ENCODE data around the gene RNASE4. TPM values are rescaled to one million over a fixed set of nuclear protein-coding genes. Genes with fewer than 3 reads are reported as not detected.

RNASE4 gene
- polyA plus RNA-seq, 1 of the 3 experiments (the other 2 are of a cell fraction): 11.6 TPM

- TF ChIP-seq MXI1 (IDR thresholded peaks at IDR 0.05; ENCODE audit: low read depth, low read length) (no peak), NFIC (IDR thresholded peaks at IDR 0.05; ENCODE audit: borderline replicate concordance) (no peak), TCF12 (IDR thresholded peaks at IDR 0.05) (no peak), MEF2A (IDR thresholded peaks at IDR 0.05; ENCODE audit: borderline replicate concordance, low read depth) (no peak)
Measured at GRCh38 chr14:20692116-20692751, 7.9 kb downstream of the RNASE4 start (continued).

- Histone ChIP-seq H3K27me3 (ENCODE audit: insufficient read depth) (no peaks in the 10 kb centered on the region; the same call in 1 of the 2 replicates), H2AFZ (ENCODE audit: low read depth) (no peak overlapping the region), H3K9me3 (no peaks in the 10 kb centered on the region), H3K36me3 (replicated peaks in 1 of 2; ENCODE audit: control insufficient read depth in 1 of 2, insufficient read depth in 2 of 2, low read length in 1 of 2) (peaks cover 0 to 6% of the 10 kb centered on the region in 2 experiments), H3K27ac (ENCODE audit: low read depth in 2 of 2, low read length in 1 of 2) (no peak overlapping the region), H3F3A (replicated peaks; ENCODE audit: insufficient read depth) (peaks cover 3% of the 10 kb centered on the region), H3K4me3 (ENCODE audit: low read depth in 2 of 2, low read length in 1 of 2) (no peak overlapping the region), H3K79me2 (ENCODE audit: insufficient read depth) (no peaks in the 10 kb centered on the region), H4K20me1 (ENCODE audit: insufficient read depth) (no peaks in the 10 kb centered on the region), H3K9me2 (no peaks in the 10 kb centered on the region), H3K4me1 (ENCODE audit: control insufficient read depth in 1 of 2, insufficient read depth in 2 of 2, low read depth in 1 of 2, low read length in 1 of 2) (no peaks in the 10 kb centered on the region), H3K4me2 (no peak overlapping the region), H3K9ac (no peak overlapping the region)
- POLR2A ChIA-PET: no interaction called here
- CTCF ChIA-PET: interaction anchor here (0.6 to 2.6 kb wide), 8 partner anchors 11 to 370 kb away, joined by 3 to 15 read pairs (median 4); no protein-coding TSS in a partner anchor
- TF ChIP-seq RFX5 (IDR thresholded peaks at IDR 0.05; ENCODE audit: low read length): no peak
- no peak for TF ChIP-seq USF1 (IDR thresholded peaks at IDR 0.05; ENCODE audit: borderline replicate concordance, low read depth)
- TF ChIP-seq JUND (IDR thresholded peaks at IDR 0.05): no peak
- no peak for TF ChIP-seq FOSL2 (IDR thresholded peaks at IDR 0.05; ENCODE audit: borderline replicate concordance, low read depth)
- no peak for TF ChIP-seq POLR2AphosphoS5 (IDR thresholded peaks at IDR 0.05; ENCODE audit: low read depth, low read length)
- TF ChIP-seq NRF1 (IDR thresholded peaks at IDR 0.05; ENCODE audit: low read depth, low read length): no peak
- no peak for TF ChIP-seq SIN3A (IDR thresholded peaks at IDR 0.05; ENCODE audit: borderline replicate concordance, low read depth, low read length)
- no peak for TF ChIP-seq RAD21 (IDR thresholded peaks at IDR 0.05; ENCODE audit: low read length)
- no peak for TF ChIP-seq IRF3 (IDR thresholded peaks at IDR 0.05; ENCODE audit: low read depth, low read length)
- WGBS (ENCODE audit: low lambda C conversion rate): 53% methylated on average over 5 of the region's 5 CpGs
- no peak for DNase-seq
Measured at GRCh38 chr14:20696764-20697163, 12.4 kb downstream of the RNASE4 start.

- no peaks in the 10 kb centered on the region; the same call in 1 of the 2 replicates for H3K27me3 ChIP-seq (ENCODE audit: insufficient read depth)
- no peak overlapping the region; a peak in 1 of 4 replicates for H3K4me3 ChIP-seq (ENCODE audit: low read depth in 2 of 2, low read length in 1 of 2)
- whole genome bisulfite sequencing (ENCODE audit: low lambda C conversion rate): 18% methylated on average over 6 of the region's 6 CpGs
- peak overlapping the region; percentile 52; the same call in 1 of the 2 replicates for H2AFZ ChIP-seq (ENCODE audit: low read depth)
- no peak overlapping the region for H3K27ac ChIP-seq (ENCODE audit: low read depth in 2 of 2, low read length in 1 of 2)
- POLR2A ChIA-PET: no interaction called here
- H3K9me3 ChIP-seq: no peaks in the 10 kb centered on the region
- peaks cover 0 to 6% of the 10 kb centered on the region in 2 experiments for H3K36me3 ChIP-seq (replicated peaks in 1 of 2; ENCODE audit: control insufficient read depth in 1 of 2, insufficient read depth in 2 of 2, low read length in 1 of 2)
- no peaks in the 10 kb centered on the region for H4K20me1 ChIP-seq (ENCODE audit: insufficient read depth)
- no peak overlapping the region for H3K4me2 ChIP-seq
- H3K4me1 ChIP-seq (ENCODE audit: control insufficient read depth in 1 of 2, insufficient read depth in 2 of 2, low read depth in 1 of 2, low read length in 1 of 2): no peaks in the 10 kb centered on the region
- DNase-seq: peak; percentile 59
- H3K9ac ChIP-seq: no peak overlapping the region
- no peaks in the 10 kb centered on the region for H3K79me2 ChIP-seq (ENCODE audit: insufficient read depth)
- CTCF ChIA-PET: interaction anchor here (0.6 to 2.6 kb wide), 8 partner anchors 11 to 371 kb away, joined by 3 to 15 read pairs (median 4); no protein-coding TSS in a partner anchor
- H3K9me2 ChIP-seq: no peaks in the 10 kb centered on the region
- peaks cover 3% of the 10 kb centered on the region for H3F3A ChIP-seq (replicated peaks; ENCODE audit: insufficient read depth)
- no peak for TF ChIP-seq USF2 (IDR thresholded peaks at IDR 0.05; ENCODE audit: borderline replicate concordance, low read depth, low read length)
- no peak for TF ChIP-seq TAF1 (IDR thresholded peaks at IDR 0.05; ENCODE audit: borderline replicate concordance, low read depth, low read length)
- TF ChIP-seq FOSL2 (IDR thresholded peaks at IDR 0.05; ENCODE audit: borderline replicate concordance, low read depth): no peak
- no peak for TF ChIP-seq FOXJ3 (CRISPR knock-in tag; IDR thresholded peaks at IDR 0.05)
- TF ChIP-seq GABPA (IDR thresholded peaks at IDR 0.05; ENCODE audit: low read depth): no peak
- no peak for TF ChIP-seq GATA2 (CRISPR knock-in tag; IDR thresholded peaks at IDR 0.05)
- TF ChIP-seq RFX5 (IDR thresholded peaks at IDR 0.05; ENCODE audit: low read length): no peak
- TF ChIP-seq RXRA (IDR thresholded peaks at IDR 0.05; ENCODE audit: borderline replicate concordance, low read depth): no peak
- TF ChIP-seq TEAD4 (IDR thresholded peaks at IDR 0.05; ENCODE audit: borderline replicate concordance, insufficient read depth): no peak
- no peak for TF ChIP-seq POLR2AphosphoS5 (IDR thresholded peaks at IDR 0.05; ENCODE audit: low read depth, low read length)
- no peak for TF ChIP-seq EP300 (IDR thresholded peaks at IDR 0.05; ENCODE audit: borderline replicate concordance in 1 of 2, low read depth in 1 of 2, low read length in 1 of 2)
Measured at GRCh38 chr14:20697273-20698017, 13.1 kb downstream of the RNASE4 start.
